ENCODE results near the gene MGLL.

The MGLL gene

DNA sequence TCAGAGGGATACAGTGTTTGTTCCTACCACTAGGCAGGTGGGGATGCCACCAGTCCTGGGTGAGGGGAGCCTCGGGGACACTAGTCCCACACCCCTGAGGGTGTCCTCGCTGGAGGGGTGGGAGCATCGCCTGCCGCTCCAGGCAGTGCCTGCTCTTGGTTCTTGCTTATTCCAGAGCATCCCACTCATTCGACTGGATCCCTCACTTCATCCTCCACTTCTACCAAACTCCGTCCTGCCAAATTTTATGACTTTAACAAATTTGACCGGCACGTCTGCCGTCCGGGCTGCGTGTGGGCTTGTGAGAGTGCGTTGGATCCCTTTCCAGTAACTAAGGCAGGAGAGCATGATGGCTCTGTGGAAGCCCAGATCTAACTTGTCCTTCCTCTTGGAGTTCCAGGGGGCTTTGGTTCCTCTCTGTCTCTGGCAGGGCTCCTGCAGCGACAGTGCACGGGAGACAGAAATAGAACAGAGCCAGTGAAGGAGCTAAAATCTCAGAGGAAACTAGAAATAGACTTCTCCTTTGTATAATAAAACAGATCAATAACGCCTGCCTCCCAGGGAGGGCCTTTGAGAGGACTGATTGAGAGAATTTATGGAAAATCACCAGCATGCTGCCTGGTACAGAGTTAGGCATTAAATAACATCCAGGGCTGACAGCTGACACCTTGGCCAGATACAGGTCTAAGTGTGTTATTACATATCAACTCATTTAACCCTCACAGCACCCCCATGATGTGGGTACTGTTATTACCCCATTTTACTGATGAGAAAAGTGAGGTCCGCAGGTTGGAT, 34.5 kb downstream of the MGLL start:
- DNase-seq: no peak

DNA sequence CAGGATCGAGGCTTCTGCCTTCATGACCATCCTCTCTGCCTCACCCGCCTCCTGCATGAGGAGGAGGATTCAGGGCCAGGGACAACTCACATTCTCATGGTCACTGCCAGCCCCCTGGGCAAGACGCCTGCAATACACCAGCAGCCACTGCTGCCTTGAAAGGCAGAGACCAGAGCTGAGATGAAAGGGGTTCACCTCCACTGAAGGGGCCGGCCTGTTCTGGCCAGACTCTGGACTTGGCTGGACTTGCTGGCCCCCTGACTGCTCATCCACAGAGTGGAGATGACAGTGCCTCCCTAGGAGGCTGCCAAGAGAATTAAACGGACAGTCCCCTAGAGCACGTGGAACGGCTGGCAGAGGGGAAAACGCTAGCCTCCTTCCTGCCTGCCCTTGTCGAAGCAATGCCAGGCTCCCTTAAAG, 35.2 kb downstream of the MGLL start:
- DNase-seq: no peak

- DNase-seq: no peak
Observed at GRCh38 chr3:127786353-127787070, 35.8 kb downstream of the MGLL start.

- DNase-seq: no peak
Observed at GRCh38 chr3:127785711-127786265, 36.5 kb downstream of the MGLL start.

DNA sequence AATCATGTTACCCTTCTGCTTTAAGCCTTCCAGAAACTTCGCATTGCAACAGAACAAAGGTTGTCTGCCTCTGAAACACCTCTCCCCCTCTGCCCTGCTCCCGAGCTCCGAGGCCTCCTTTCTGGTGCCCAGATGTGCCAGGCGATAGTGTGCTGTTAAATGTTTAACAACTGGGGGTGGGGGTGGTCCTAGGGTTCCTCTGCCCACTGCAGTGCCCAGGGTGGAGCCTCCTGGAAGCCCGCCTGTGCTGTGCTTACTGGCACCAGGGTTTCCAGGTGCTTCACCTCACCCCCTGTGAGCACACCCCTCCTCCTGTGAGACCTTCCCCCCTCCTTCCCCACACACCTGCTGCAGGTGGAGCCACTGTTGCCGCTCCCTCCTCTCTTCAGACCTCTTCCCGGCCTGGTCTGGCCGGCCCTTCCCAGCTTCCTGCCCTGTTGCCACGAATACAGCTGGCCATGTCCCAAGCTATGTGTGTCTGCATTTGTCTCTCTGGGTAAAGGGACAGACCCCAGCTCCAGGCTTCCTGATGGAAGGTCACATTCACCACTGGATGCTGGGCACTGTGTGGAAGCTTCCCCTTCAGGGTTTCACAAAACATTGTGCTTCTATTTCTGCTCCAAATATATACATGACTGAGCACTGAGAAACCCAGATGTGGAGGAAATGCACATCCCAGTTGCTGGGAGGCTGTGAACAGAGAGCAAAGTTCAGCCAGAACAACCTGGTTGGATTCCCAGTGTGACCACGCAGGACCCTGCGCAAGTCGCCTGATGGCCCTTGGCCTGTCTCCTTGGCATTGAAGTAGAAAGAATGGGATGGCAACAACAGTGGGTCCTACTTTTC, 37.2 kb downstream of the MGLL start:
- no peak for DNase-seq

DNA sequence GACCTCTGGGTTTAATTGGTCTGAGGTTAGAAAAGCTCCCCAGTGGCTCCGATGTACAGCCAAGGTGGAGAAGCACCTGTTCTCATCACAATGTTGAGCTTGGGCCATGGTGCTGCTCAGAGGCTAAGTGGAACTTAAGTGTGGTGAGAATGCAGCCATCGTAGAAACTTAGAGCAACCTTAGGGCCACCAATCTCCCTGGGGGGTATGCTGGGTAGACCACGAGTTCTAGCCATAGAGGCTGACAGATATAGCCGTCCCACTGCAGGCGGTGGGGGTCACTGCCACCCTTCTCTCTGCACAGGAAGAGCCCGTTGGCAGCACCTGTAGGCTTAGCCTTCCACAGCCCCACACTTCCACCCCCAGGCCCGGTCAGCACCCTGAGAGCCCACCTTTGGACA, 38.0 kb downstream of the MGLL start:
- no peak for DNase-seq

GRCh38 chr3:127783642-127784160, 38.6 kb downstream of the MGLL start:
- no peak for DNase-seq

GRCh38 chr3:127783166-127783565, 39.1 kb downstream of the MGLL start:
- DNase-seq: no peak

DNA sequence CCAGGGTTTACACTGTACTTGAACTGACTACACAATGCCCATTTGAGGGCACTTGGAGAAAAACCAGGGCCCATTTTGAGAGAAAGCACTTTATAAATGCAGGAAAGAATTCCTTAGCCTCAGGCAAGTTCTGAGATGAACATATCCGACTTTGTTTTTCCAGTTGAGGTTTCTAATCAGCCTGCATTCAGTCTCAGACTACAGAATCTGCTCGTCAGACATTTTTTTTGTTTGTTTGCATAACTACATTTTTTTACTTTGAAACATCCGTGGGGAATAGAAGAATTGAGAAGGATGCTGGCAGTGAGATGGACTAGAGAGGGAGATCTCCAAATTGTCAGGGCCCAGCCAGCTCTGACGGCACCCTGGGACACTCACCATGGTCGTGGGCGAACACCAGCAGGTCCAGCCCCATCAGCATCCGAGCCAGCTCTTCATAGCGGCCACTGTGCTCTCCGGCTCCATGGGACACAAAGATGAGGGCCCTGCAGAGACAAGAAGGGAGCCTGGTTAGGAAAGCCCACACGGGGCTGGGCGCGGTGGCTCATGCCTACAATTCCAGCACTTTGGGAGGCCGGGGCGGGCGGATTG, 40.8 kb downstream of the MGLL start:
- no peak for DNase-seq

DNA sequence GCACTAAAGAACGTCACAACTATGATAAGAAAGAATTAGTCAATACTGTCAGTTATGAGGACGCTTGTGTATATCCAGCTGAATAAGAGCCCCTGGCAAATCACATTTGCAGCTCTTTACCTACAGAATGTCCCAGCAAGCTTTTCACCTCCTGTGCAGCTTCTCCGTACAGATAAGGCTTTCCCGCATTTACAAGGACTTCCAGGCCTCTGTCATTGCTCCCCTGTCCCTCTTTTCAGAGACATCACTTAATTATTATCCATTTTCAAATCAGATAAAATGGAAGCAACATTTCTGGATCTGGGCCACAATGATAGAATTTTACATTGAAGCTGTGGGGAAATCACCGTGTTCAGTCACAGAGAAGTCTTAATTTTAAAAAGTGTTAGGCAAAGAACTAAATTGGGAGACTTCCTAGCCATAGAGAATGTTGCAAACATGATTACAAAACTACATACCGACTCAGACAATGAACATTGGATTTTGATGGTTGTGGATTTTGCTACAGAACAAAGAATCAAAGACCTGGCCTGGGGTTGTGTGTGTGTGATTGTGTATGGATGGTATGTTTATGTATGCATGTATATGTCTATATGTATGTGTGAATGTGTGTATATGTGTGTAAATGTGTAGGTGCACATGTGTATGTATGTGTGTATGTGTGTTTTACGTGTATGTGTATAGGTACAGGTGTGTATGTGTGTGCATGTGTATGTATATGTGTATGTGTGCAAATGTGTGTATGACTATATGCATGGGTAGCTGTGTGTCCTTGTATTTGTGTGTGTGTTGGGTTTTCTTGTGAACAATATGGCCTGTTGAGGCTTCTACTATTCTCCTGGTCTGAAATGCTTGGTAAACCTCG, 41.5 kb downstream of the MGLL start:
- DNase-seq: no peak

- peak; percentile 56 for DNase-seq
Observed at GRCh38 chr3:127779747-127780146, 42.6 kb downstream of the MGLL start.

GRCh38 chr3:127777921-127778656, 44.2 kb downstream of the MGLL start:
- no peak for DNase-seq

DNA sequence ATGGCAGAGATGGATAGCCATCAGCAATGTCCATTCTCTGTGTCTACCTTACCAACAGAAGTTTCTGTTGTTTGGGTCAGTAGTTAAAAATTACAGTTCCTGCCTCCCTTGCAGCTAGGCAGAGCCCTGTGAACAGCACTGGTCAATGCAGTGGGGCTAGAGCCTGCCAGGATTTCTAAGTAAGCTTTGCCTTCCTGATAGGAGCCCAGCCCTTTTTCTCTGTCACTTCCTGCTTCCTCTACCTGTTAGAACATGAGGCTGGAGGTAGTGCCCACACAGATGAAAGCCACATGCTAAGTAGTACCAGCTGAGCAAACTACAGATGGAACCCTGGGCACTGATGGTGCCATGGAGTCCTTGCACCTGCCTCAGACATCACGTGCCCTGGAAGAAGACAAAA, 45.0 kb downstream of the MGLL start:
- DNase-seq: no peak

GRCh38 chr3:127776347-127776746, 46.0 kb downstream of the MGLL start:
- no peak for DNase-seq

DNA sequence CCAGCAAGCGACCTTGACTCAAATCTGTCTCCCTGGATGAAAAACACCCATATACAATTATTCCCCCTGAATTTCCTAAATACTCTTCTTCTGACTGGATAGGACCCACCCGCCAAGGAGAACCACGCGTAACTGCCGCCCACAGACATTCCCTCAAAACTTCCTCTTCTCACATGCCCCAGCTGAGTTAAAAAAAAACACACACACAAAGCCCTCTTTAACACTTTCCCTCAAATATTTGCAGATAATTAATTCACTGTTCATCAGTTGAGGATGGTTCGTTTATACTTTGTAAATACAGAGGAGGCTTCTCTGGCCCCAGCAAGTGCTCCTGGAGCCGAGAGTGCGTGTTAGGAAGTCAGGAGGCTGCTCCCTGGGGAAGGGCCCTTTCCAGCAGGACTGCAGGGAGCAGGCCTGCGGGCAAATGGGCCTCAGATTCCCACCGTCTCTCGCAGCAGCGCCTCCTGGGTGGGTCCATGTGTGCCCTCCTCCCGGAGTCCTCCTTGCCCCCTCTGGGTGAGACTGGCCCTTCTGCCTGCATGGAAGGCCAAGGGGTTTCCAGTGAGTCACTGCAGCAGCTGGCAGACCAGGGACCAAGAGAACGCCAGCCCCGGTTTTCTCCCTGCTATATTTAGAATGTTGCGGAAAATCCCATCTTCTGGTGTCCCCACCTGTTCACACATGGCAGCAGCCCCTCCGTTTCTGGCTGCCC, 46.8 kb downstream of the MGLL start:
- DNase-seq: no peak

GRCh38 chr3:127774647-127775046, 47.7 kb downstream of the MGLL start:
- no peak for DNase-seq

- DNase-seq: no peak
Observed at GRCh38 chr3:127773752-127774395, 48.4 kb downstream of the MGLL start.

DNA sequence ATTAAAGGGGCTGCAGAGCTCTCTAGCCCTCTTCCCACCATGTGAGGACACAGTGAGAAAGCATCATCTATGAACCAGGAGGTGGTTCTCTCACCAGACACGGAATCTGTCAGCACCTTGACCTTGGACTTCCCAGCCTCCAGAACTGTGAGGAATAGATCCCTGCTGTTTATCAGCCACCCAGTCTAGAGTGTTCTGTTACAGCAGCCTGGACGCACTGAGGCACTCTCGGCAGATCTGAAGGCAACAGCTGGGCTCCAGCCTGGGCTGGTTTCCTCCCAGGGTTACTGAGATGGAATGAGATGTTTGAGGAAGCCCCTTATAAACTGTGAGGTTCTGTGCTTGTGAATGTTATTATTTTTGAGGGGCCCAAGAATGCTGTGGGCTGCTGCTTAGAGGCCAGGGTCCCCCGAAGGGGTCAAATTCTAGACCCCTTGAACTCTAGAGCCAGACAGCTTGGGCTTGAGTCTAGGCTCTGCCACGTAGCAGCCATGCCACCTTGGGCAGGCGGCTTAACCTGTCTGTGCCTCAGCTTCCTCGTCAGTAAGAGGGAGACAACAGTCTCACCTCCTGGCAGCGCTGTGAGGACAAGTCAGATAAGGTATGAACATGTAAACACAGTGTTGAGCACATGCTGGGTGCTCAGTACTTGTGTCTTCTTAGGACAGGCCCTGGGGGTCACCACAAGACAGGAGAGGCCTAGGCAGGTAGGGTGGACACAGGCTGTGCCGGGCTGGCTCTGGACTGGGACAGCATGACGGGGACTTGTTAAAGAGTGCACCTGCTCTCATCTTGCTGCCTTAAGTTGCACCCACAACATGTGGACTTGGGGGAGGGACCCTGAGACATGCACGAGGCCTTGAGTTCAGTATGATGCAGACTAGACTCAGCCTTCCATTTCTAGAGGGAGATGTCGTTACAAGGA, 49.2 kb downstream of the MGLL start:
- no peak for DNase-seq

Measured in activated CD4-positive, alpha-beta T cell treated with anti-CD3 and anti-CD28 coated beads, Interleukin-10, Interleukin-2, amounts not matched to agents 100 ng/mL and 50 ng/mL, durations not matched to agents 16 hours and 8 hours (primary cell).